H1 (cell line): ENCODE measurements around the gene SLC24A4. TPM values are rescaled to one million over a fixed set of nuclear protein-coding genes. Genes with fewer than 3 reads are reported as not detected.

Experiments
- CTCF ChIA-PET: fragments of 300-600 bp; sonication (Branson Sonifier 250); formaldehyde crosslinking; loops from one replicate; lab custom pipeline; 2021; ENCODE audit not compliant: partially characterized antibody; lab: Charles Lee
- POLR2A ChIA-PET: fragments of 300-600 bp; sonication (Branson Sonifier 250); formaldehyde crosslinking; loops from one replicate; lab custom pipeline; 2021; ENCODE audit warnings: inconsistent platforms; ENCODE audit not compliant: partially characterized antibody; lab: Charles Lee
- DNase-seq, 2 experiments: peaks; one replicate each; pipeline versions ENCODE4 v3.0.0 to v3.0.0-alpha.2; 2010 to 2022; ENCODE audit warnings: low spot score in 2 of 2, low read depth in 1 of 2, mixed read lengths in 1 of 2
- FAIRE-seq: peaks from 2 replicates; lab custom pipeline; 2011; peaks lifted over from hg19 to GRCh38; lab: Jason Lieb, UNC
- H2AFZ ChIP-seq: 2 replicates; pipeline ENCODE4 v1.8.1; 2012; ENCODE audit warnings: low read length, inconsistent platforms
- H2AK5ac ChIP-seq: 2 replicates; pipeline ENCODE4 v1.6.1; 2013; ENCODE audit warnings: low read depth, low read length
- H2BK120ac ChIP-seq: replicated peaks from 2 replicates; pipeline ENCODE3; 2013; ENCODE audit warnings: low read depth, low read length, inconsistent platforms
- H2BK12ac ChIP-seq: 2 replicates; pipeline ENCODE4 v1.6.1; 2013; ENCODE audit warnings: low read depth, low read length
- H2BK15ac ChIP-seq: 2 replicates; pipeline ENCODE4 v1.6.1; 2013; ENCODE audit warnings: low read length
- H2BK20ac ChIP-seq: 2 replicates; pipeline ENCODE4 v1.6.1; 2013; ENCODE audit warnings: low read length
- H2BK5ac ChIP-seq: 2 replicates; pipeline ENCODE4 v1.6.1; 2013; ENCODE audit warnings: low read depth, low read length
- H3K14ac ChIP-seq: 2 replicates; pipeline ENCODE4 v1.6.1; 2013; ENCODE audit warnings: inconsistent platforms; ENCODE audit not compliant: insufficient read length
- H3K18ac ChIP-seq: 2 replicates; pipeline ENCODE4 v1.6.1; 2013; ENCODE audit warnings: low read length; ENCODE audit errors: extremely low read depth
- H3K23ac ChIP-seq: 2 replicates; pipeline ENCODE4 v1.6.1; 2013; ENCODE audit warnings: inconsistent platforms; ENCODE audit not compliant: insufficient read length
- H3K23me2 ChIP-seq: 2 replicates; pipeline ENCODE4 v1.6.1; 2013; ENCODE audit warnings: low read depth, low read length
- H3K27ac ChIP-seq: 2 replicates; pipeline ENCODE4 v1.6.1; 2011; ENCODE audit warnings: low read depth, low read length, inconsistent platforms
- H3K27me3 ChIP-seq, 4 experiments: replicated peaks in 1 of 4; 1 replicate in 1 of 4; 2 replicates in 3 of 4; pipeline versions ENCODE4 v1.6.1 to v1.8.1; 2011 to 2013; ENCODE audit warnings: low read length in 3 of 4, mild to moderate bottlenecking in 3 of 4, inconsistent platforms in 2 of 4, mixed read lengths in 2 of 4, moderate library complexity in 1 of 4; ENCODE audit not compliant: control insufficient read depth in 3 of 4, insufficient read depth in 3 of 4; ENCODE audit errors: extremely low read depth in 1 of 4
- H3K36me3 ChIP-seq, 4 experiments: 2 replicates each; pipeline versions ENCODE4 v1.6.1 to v1.8.1; 2011 to 2013; ENCODE audit warnings: mild to moderate bottlenecking in 4 of 4, low read length in 3 of 4, moderate library complexity in 2 of 4, control low read depth in 1 of 4, inconsistent platforms in 1 of 4; ENCODE audit not compliant: insufficient read depth in 4 of 4, control insufficient read depth in 2 of 4
- H3K4ac ChIP-seq: replicated peaks from 2 replicates; pipeline ENCODE3; 2013; ENCODE audit warnings: low read length, low read depth, mixed read lengths, inconsistent platforms; ENCODE audit not compliant: insufficient read length
- H3K4me1 ChIP-seq, 4 experiments: replicated peaks in 1 of 4; 1 replicate in 1 of 4; 2 replicates in 3 of 4; pipeline versions ENCODE4 v1.6.1 to v1.8.1; 2011 to 2013; ENCODE audit warnings: low read length in 3 of 4, inconsistent platforms in 2 of 4, mixed read lengths in 1 of 4; ENCODE audit not compliant: insufficient read depth in 4 of 4, control insufficient read depth in 3 of 4
- H3K4me2 ChIP-seq, 2 experiments: 2 replicates each; pipeline versions ENCODE4 v1.6.1 to v1.8.1; 2011 to 2013; ENCODE audit warnings: low read depth in 2 of 2, low read length in 2 of 2, control low read depth in 1 of 2, inconsistent platforms in 1 of 2, mild to moderate bottlenecking in 1 of 2; ENCODE audit not compliant: insufficient read depth in 1 of 2
- H3K4me3 ChIP-seq, 4 experiments: fragments of 200-600, 300-600 bp in 1 of 4; sonication (generic), shearing (Covaris generic), sonication (Bioruptor Twin) in 1 of 4; 2 replicates each; pipeline versions ENCODE4 v1.5.1 to v1.8.1; 2011 to 2016; ENCODE audit warnings: low read length in 4 of 4, low read depth in 3 of 4, control low read depth in 2 of 4, inconsistent platforms in 2 of 4, mild to moderate bottlenecking in 2 of 4, mixed read lengths in 1 of 4, moderate library complexity in 1 of 4; ENCODE audit not compliant: insufficient read depth in 2 of 4; ENCODE audit errors: extremely low read depth in 1 of 4
- H3K56ac ChIP-seq: replicated peaks from 2 replicates; pipeline ENCODE3; 2013; ENCODE audit warnings: low read depth, mild to moderate bottlenecking, mixed read lengths, low read length, inconsistent platforms; ENCODE audit not compliant: insufficient read length
- H3K79me1 ChIP-seq: 2 replicates; pipeline ENCODE4 v1.6.1; 2013; ENCODE audit warnings: low read depth, low read length, control low read depth
- H3K79me2 ChIP-seq, 2 experiments: 2 replicates each; pipeline versions ENCODE4 v1.6.1 to v1.8.1; 2012 to 2013; ENCODE audit warnings: low read length in 2 of 2, mild to moderate bottlenecking in 2 of 2, inconsistent platforms in 1 of 2; ENCODE audit not compliant: insufficient read depth in 2 of 2, control insufficient read depth in 1 of 2
- H3K9ac ChIP-seq, 4 experiments: replicated peaks in 1 of 4; 1 replicate in 1 of 4; 2 replicates in 3 of 4; pipeline versions ENCODE4 v1.6.1 to v1.8.1; 2011 to 2013; ENCODE audit warnings: low read depth in 3 of 4, low read length in 3 of 4, control low read depth in 2 of 4, mild to moderate bottlenecking in 2 of 4, moderate library complexity in 2 of 4, inconsistent platforms in 1 of 4; ENCODE audit errors: extremely low read depth in 1 of 4
- H3K9me3 ChIP-seq, 2 experiments: 2 replicates each; pipeline versions ENCODE4 v1.6.1 to v1.8.1; 2012 to 2013; ENCODE audit warnings: mild to moderate bottlenecking in 2 of 2, moderate library complexity in 2 of 2, control low read depth in 1 of 2, inconsistent platforms in 1 of 2, low read depth in 1 of 2, low read length in 1 of 2, mixed read lengths in 1 of 2; ENCODE audit not compliant: insufficient read depth in 2 of 2
- H4K20me1 ChIP-seq, 2 experiments: replicated peaks in 1 of 2; 2 replicates each; pipeline versions ENCODE3 to v1.8.1; 2011 to 2013; ENCODE audit warnings: inconsistent platforms in 2 of 2, low read length in 2 of 2, mild to moderate bottlenecking in 1 of 2; ENCODE audit not compliant: insufficient read depth in 2 of 2, control insufficient read depth in 1 of 2
- H4K5ac ChIP-seq: 2 replicates; pipeline ENCODE4 v1.6.1; 2013; ENCODE audit warnings: low read length, low read depth, mixed read lengths, inconsistent platforms; ENCODE audit not compliant: insufficient read length
- H4K8ac ChIP-seq: 2 replicates; pipeline ENCODE4 v1.8.0; 2013; ENCODE audit warnings: mild to moderate bottlenecking, moderate library complexity, low read length, inconsistent platforms; ENCODE audit not compliant: insufficient read depth; ENCODE audit errors: extremely low read depth
- H4K91ac ChIP-seq: replicated peaks from 2 replicates; pipeline ENCODE3; 2013; ENCODE audit warnings: low read length, mixed read lengths, inconsistent platforms; ENCODE audit not compliant: insufficient read length
- CREB1 ChIP-seq: IDR thresholded peaks from 2 replicates; pipeline ENCODE4 v1.6.1; 2012; ENCODE audit warnings: inconsistent platforms
- JUN ChIP-seq: IDR thresholded peaks from 2 replicates; pipeline ENCODE4 v1.6.1; 2011; ENCODE audit warnings: low read depth, mild to moderate bottlenecking, improper control_type of control experiment, low read length
- KDM4A ChIP-seq: IDR thresholded peaks from one replicate; pipeline ENCODE4 v1.7.1; 2012; ENCODE audit warnings: low read depth, mild to moderate bottlenecking, moderate library complexity, low read length, inconsistent platforms; ENCODE audit not compliant: severe bottlenecking
- POLR2A ChIP-seq, 2 experiments: IDR thresholded peaks; 1 replicate in 1 of 2; 2 replicates in 1 of 2; pipeline ENCODE4 v1.6.1; 2011; ENCODE audit warnings: low read depth in 2 of 2, low read length in 2 of 2, mild to moderate bottlenecking in 2 of 2; ENCODE audit errors: control extremely low read depth in 1 of 2
- POLR2AphosphoS5 ChIP-seq: IDR thresholded peaks from 2 replicates; pipeline ENCODE4 v1.6.1; 2011; ENCODE audit warnings: low read depth, low read length
- RBBP5 ChIP-seq: IDR thresholded peaks from 2 replicates; pipeline ENCODE4 v1.7.1; 2012; ENCODE audit warnings: low read depth, mild to moderate bottlenecking, inconsistent platforms, low read length, moderate library complexity, borderline replicate concordance
- TAF7 ChIP-seq: optimal IDR thresholded peaks from 2 replicates; pipeline ENCODE3; 2011; ENCODE audit warnings: low read depth, mild to moderate bottlenecking, inconsistent platforms, low read length, moderate library complexity, borderline replicate concordance
- WGBS, 2 experiments: shearing (Covaris generic) in 1 of 2; methylation state at CpG; one replicate each; pipeline versions ENCODE4 v1.1.6 to v1.1.7; 2013 to 2015; ENCODE audit warnings: low lambda C conversion rate in 2 of 2, mixed read lengths in 2 of 2, inconsistent platforms in 1 of 2, low coverage in 1 of 2, missing lambda C conversion rate in 1 of 2; ENCODE audit not compliant: insufficient replicate concordance in 2 of 2, insufficient coverage in 1 of 2, insufficient read length in 1 of 2; ENCODE audit errors: extremely low coverage in 1 of 2, missing lambda C conversion rate in 1 of 2; 5-methylcytosine and 5-hydroxymethylcytosine counted together
- polyA plus RNA-seq, 7 experiments: library from polyadenylated mRNA; depleted of rRNA in 3 of 7; stranded (reverse) in 5 of 7; unstranded in 2 of 7; fragments of >200 nt in 5 of 7; fragments of 200-250 nt in 2 of 7; gene quantifications; 1 replicate in 5 of 7; 2 replicates in 1 of 7; 4 replicates in 1 of 7; pipeline versions ENCODE4 v1.2.1 to v1.2.3, GENCODE V29; 2011 to 2013; ENCODE audit warnings: missing spikeins in 2 of 7, mixed read lengths in 2 of 7
- total RNA-seq: library from RNA; stranded (reverse); fragmentation: NEBNext Ultra II Directional; extraction: Animal tissue kit (Norgen Biotek cat#: 25700); gene quantifications from 2 replicates; pipeline ENCODE4 v1.2.1, GENCODE V29; 2021

SLC24A4 gene
- total and polyA plus RNA-seq, 2 of the 8 experiments (the other 6 are each of a cell fraction or from before 2014, with no cell fraction given) = 0.27 to 0.89 TPM

GRCh38 chr14:92398888-92399636, 76.1 kb downstream of the SLC24A4 start:
- no peak overlapping the region for H3K4ac ChIP-seq
- no peaks in the 10 kb centered on the region for H3K36me3 ChIP-seq
- no peaks in the 10 kb centered on the region for H3K79me1 ChIP-seq
- H2BK5ac ChIP-seq = no peak overlapping the region
- no peak overlapping the region for H3K9ac ChIP-seq
- H2BK20ac ChIP-seq = no peak overlapping the region
- no peak overlapping the region for H3K4me3 ChIP-seq
- H4K91ac ChIP-seq = no peak overlapping the region
- H4K20me1 ChIP-seq = peaks cover 0 to 1% of the 10 kb centered on the region in 2 experiments
- H3K23ac ChIP-seq = no peak overlapping the region
- no peaks in the 10 kb centered on the region for H3K27me3 ChIP-seq
- no peak overlapping the region for H4K5ac ChIP-seq
- H2AK5ac ChIP-seq = no peak overlapping the region
- H3K79me2 ChIP-seq = no peaks in the 10 kb centered on the region
- TF ChIP-seq JUN (no peak), TAF7 (no peak), POLR2A (IDR thresholded peaks at IDR 0.05; ENCODE audit: control extremely low read depth in 1 of 2, low read depth in 2 of 2, low read length in 2 of 2) (no peak), POLR2AphosphoS5 (no peak), KDM4A (no peak), CREB1 (no peak), RBBP5 (no peak)
- TF ChIP-seq, all 59 proteins: peak for 0
- no peak overlapping the region for H2BK120ac ChIP-seq
- no peak overlapping the region for H4K8ac ChIP-seq
- no peak overlapping the region for H2BK15ac ChIP-seq
- no peak for FAIRE-seq
- no peaks in the 10 kb centered on the region for H3K23me2 ChIP-seq
- CTCF ChIA-PET = interaction anchor here (0.9 to 1.4 kb wide), 2 partner anchors 47 to 204 kb away, joined by 3 to 7 read pairs; no protein-coding TSS in a partner anchor
- no peaks in the 10 kb centered on the region for H3K9me3 ChIP-seq
- H3K4me2 ChIP-seq = no peak overlapping the region
- 90% methylated on average over 7 of the region's 7 CpGs; no CpG with 5 or more reads in 1 of the 2 experiments for WGBS, 2 experiments
- no peak overlapping the region for H3K14ac ChIP-seq
- no peak overlapping the region for H3K27ac ChIP-seq
- peaks cover 6 to 22% (median 9%) of the 10 kb centered on the region in 4 experiments; a peak in 6 of 7 replicates for H3K4me1 ChIP-seq
- 0 out of 2 replicates have a peak overlapping the region, but pooled peaks have one; percentile 65 for H2BK12ac ChIP-seq
- H3K56ac ChIP-seq = no peak overlapping the region
- DNase-seq = no peak
- POLR2A ChIA-PET = no interaction called here
- H3K18ac ChIP-seq = no peak overlapping the region
- H2AFZ ChIP-seq = no peak overlapping the region
